SU-DHL-6 (cell line): Measurements from ENCODE around the gene ATRX.

Experiments
- H2AFZ ChIP-seq: fragments of 200-600 bp; sonication (generic); 2 replicates; pipeline ENCODE4 v1.6.1; 2014; ENCODE audit warnings: low read depth, mild to moderate bottlenecking, moderate library complexity, mixed read lengths, antibody characterized with exemption, low read length; ENCODE audit not compliant: severe bottlenecking
- H3F3A ChIP-seq: fragments of 200-600 bp; shearing (Covaris generic); 2 replicates; pipeline ENCODE4 v1.6.0; 2016; ENCODE audit warnings: antibody characterized with exemption, mild to moderate bottlenecking; ENCODE audit not compliant: insufficient read depth
- H3K27ac ChIP-seq: fragments of 200-600 bp; sonication (generic); 2 replicates; pipeline ENCODE4 v1.5.1; 2016; ENCODE audit warnings: low read depth, mild to moderate bottlenecking, low read length, moderate library complexity, mixed read lengths
- H3K27me3 ChIP-seq: fragments of 200-600 bp; sonication (generic), shearing (Covaris generic); 2 replicates; pipeline ENCODE4 v1.6.0; 2014; ENCODE audit warnings: mild to moderate bottlenecking, low read length
- H3K36me3 ChIP-seq: fragments of 200-600 bp; sonication (generic); 2 replicates; pipeline ENCODE4 v1.6.1; 2014; ENCODE audit warnings: mild to moderate bottlenecking, low read length, mixed read lengths
- H3K4me2 ChIP-seq: fragments of 300-600, 200-600 bp; shearing (Covaris generic), sonication (generic); 2 replicates; pipeline ENCODE4 v1.6.0; 2014; ENCODE audit warnings: low read length, low read depth, mild to moderate bottlenecking; ENCODE audit not compliant: poor library complexity, severe bottlenecking
- H3K4me3 ChIP-seq: fragments of 200-600 bp; sonication (generic); 2 replicates; pipeline ENCODE4 v1.5.1; 2014; ENCODE audit warnings: antibody characterized with exemption, low read length, mild to moderate bottlenecking, mixed read lengths; ENCODE audit not compliant: insufficient read depth, poor library complexity, severe bottlenecking
- H3K79me2 ChIP-seq: fragments of 200-600 bp; sonication (generic); 2 replicates; pipeline ENCODE4 v1.6.1; 2014; ENCODE audit warnings: mild to moderate bottlenecking, low read length, moderate library complexity; ENCODE audit not compliant: insufficient read depth
- H3K9ac ChIP-seq: fragments of 200-600 bp; sonication (generic); 2 replicates; pipeline ENCODE4 v1.7.0; 2014; ENCODE audit warnings: mild to moderate bottlenecking, low read length
- H3K9me2 ChIP-seq: fragments of 200-600 bp; sonication (generic); replicated peaks from 2 replicates; pipeline ENCODE4 v1.6.1; 2014; ENCODE audit warnings: low read length; ENCODE audit not compliant: insufficient read depth
- H3K9me3 ChIP-seq: fragments of 200-600 bp; sonication (generic); 2 replicates; pipeline ENCODE4 v1.6.1; 2014; ENCODE audit warnings: low read length, mixed read lengths; ENCODE audit not compliant: insufficient read depth
- H4K20me1 ChIP-seq: fragments of 200-600 bp; sonication (generic); 2 replicates; pipeline ENCODE4 v1.6.1; 2014; ENCODE audit warnings: low read depth, mild to moderate bottlenecking, antibody characterized with exemption, low read length, moderate library complexity, mixed read lengths
- CTCF ChIP-seq: fragments of 200-600 bp; sonication (generic); IDR thresholded peaks from one replicate; pipeline ENCODE4 v1.5.1; 2017; ENCODE audit warnings: antibody characterized with exemption, mild to moderate bottlenecking, low read length, moderate library complexity; ENCODE audit not compliant: insufficient read depth, poor library complexity, severe bottlenecking
- EZH2phosphoT487 ChIP-seq: fragments of 200-600 bp; sonication (generic), shearing (Covaris generic); conservative IDR thresholded peaks from 2 replicates; pipeline ENCODE4 v1.6.1; 2018; ENCODE audit warnings: mild to moderate bottlenecking, antibody characterized with exemption, low read length, moderate library complexity, mixed read lengths

ATRX gene

DNA sequence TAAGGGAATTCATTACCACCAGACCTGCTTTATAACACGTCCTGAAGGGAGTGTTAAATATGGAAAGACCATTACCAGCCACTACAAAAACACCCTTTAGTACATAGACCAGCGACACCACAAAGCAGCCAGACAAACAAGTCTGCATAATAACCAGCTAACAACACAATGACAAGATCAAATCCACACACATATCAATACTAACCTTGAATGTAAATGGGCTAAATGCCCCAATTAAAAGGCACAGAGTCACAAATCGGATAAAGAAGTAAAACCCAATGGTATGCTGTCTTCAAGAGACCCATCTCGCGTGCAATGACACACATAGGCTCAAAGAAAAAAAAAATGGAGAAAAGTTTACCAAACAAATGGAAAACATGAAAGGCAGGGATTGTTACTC lies 302.0 kb downstream of the ATRX start:
- Histone ChIP-seq H3K4me3 (no peak overlapping the region), H3K9ac (no peak overlapping the region), H3K79me2 (no peaks in the 10 kb centered on the region), H3F3A (no peaks in the 10 kb centered on the region), H3K27me3 (no peaks in the 10 kb centered on the region), H3K27ac (no peak overlapping the region), H3K9me2 (no peaks in the 10 kb centered on the region), H2AFZ (no peak overlapping the region), H3K36me3 (no peaks in the 10 kb centered on the region), H3K4me2 (no peak overlapping the region), H3K9me3 (no peaks in the 10 kb centered on the region), H4K20me1 (no peaks in the 10 kb centered on the region)
- TF ChIP-seq CTCF, result no peak
- no peak for TF ChIP-seq EZH2phosphoT487

- H3K4me3 ChIP-seq, result no peak overlapping the region
- no peaks in the 10 kb centered on the region for H3K27me3 ChIP-seq
- no peaks in the 10 kb centered on the region for H4K20me1 ChIP-seq
- no peaks in the 10 kb centered on the region for H3K9me3 ChIP-seq
- no peak overlapping the region for H3K4me2 ChIP-seq
- H3F3A ChIP-seq, result no peaks in the 10 kb centered on the region
- no peaks in the 10 kb centered on the region for H3K79me2 ChIP-seq
- no peak overlapping the region for H3K27ac ChIP-seq
- no peaks in the 10 kb centered on the region for H3K9me2 ChIP-seq
- no peak overlapping the region for H3K9ac ChIP-seq
- H3K36me3 ChIP-seq, result no peaks in the 10 kb centered on the region
- no peak for TF ChIP-seq EZH2phosphoT487
- TF ChIP-seq CTCF, result no peak
- H2AFZ ChIP-seq, result no peak overlapping the region
Measured at GRCh38 chrX:77455437-77455836, 330.6 kb downstream of the ATRX start.
